Lower leg skin (tissue), 4 donors: ENCODE results near the gene SCN2B. TPM values are rescaled to one million over a fixed set of nuclear protein-coding genes. Genes with fewer than 3 reads are reported as not detected.

Source experiments
- DNase-seq, 2 donors: peaks; one replicate each; pipeline ENCODE4 v3.0.0-alpha.2; 2019; ENCODE audit warnings: low spot score in 2 of 2
- H3K4me3 ChIP-seq: fragments of 200-600 bp; sonication (generic); 2 replicates; pipeline ENCODE4 v1.5.1; 2017; ENCODE audit warnings: mild to moderate bottlenecking, low read depth; ENCODE audit not compliant: poor library complexity, severe bottlenecking
- CTCF ChIP-seq, 3 donors: fragments of 450-650 bp; IDR thresholded peaks; one replicate each; pipeline ENCODE4 v1.5.1; 2016; ENCODE audit warnings: antibody characterized with exemption in 3 of 3, mild to moderate bottlenecking in 3 of 3, moderate library complexity in 2 of 3
- POLR2A ChIP-seq, 2 donors: fragments of 450-650 bp; IDR thresholded peaks; one replicate each; pipeline ENCODE4 v1.6.1; 2016 to 2017; ENCODE audit warnings: antibody characterized with exemption in 2 of 2, mild to moderate bottlenecking in 1 of 2, moderate library complexity in 1 of 2
- WGBS, 2 donors: methylation state at CpG; one replicate each; pipeline ENCODE4 v1.1.5; 2018; 5-methylcytosine and 5-hydroxymethylcytosine counted together
- intact Hi-C: fragments of 100-400 bp; cut with DNase I; formaldehyde crosslinking; loops from one replicate; pipeline ENCODE4 v1.15.0; 2023; ENCODE audit warnings: low total_unique reads
- total RNA-seq, 4 donors: library from RNA; depleted of rRNA; stranded (reverse); fragments of >200 nt; gene quantifications; one replicate each; pipeline ENCODE4 v1.1.0, GENCODE V29; 2016

The SCN2B gene
- total RNA-seq, 4 donors from 2014 or later = 0.06 TPM; not detected in 3

- 76 to 96% methylated on average over 2 of the region's 2 CpGs for WGBS, 2 donors
- no peak for TF ChIP-seq CTCF (IDR thresholded peaks at IDR 0.05)
- no peak for TF ChIP-seq POLR2A (IDR thresholded peaks at IDR 0.05)
- no peak overlapping the region for H3K4me3 ChIP-seq
- intact Hi-C loops = no loop called here
- no peak for DNase-seq
Measured at GRCh38 chr11:118136341-118136740, 40.1 kb downstream of the SCN2B start.

GRCh38 chr11:118135796-118136165, 40.7 kb downstream of the SCN2B start:
- DNase-seq = no peak
- intact Hi-C loops = no loop called here
- WGBS, 2 donors = 86 to 90% methylated on average over 5 of the region's 5 CpGs
- no peak overlapping the region for H3K4me3 ChIP-seq
- TF ChIP-seq POLR2A (IDR thresholded peaks at IDR 0.05) (no peak), CTCF (IDR thresholded peaks at IDR 0.05) (no peak)

- 76 to 86% methylated on average over 7 of the region's 7 CpGs for WGBS, 2 donors
- no peak overlapping the region for H3K4me3 ChIP-seq
- no peak for DNase-seq
- TF ChIP-seq CTCF (IDR thresholded peaks at IDR 0.05) = no peak
- TF ChIP-seq POLR2A (IDR thresholded peaks at IDR 0.05) = no peak
- intact Hi-C loops = no loop called here
Measured at GRCh38 chr11:118135051-118135795, 41.2 kb downstream of the SCN2B start.

- TF ChIP-seq POLR2A (IDR thresholded peaks at IDR 0.05) = no peak
- TF ChIP-seq CTCF (IDR thresholded peaks at IDR 0.05) = no peak
- intact Hi-C loops = no loop called here
- WGBS, 2 donors = 90 to 91% methylated on average over 10 of the region's 10 CpGs
- no peak for DNase-seq
- H3K4me3 ChIP-seq = no peak overlapping the region
Measured at GRCh38 chr11:118133816-118134215, 42.6 kb downstream of the SCN2B start.

- TF ChIP-seq CTCF (IDR thresholded peaks at IDR 0.05) (no peak), POLR2A (IDR thresholded peaks at IDR 0.05) (no peak)
- 57 to 66% methylated on average over 15 of the region's 15 CpGs for WGBS, 2 donors
- no peak for DNase-seq
- no peak overlapping the region for H3K4me3 ChIP-seq
- intact Hi-C loops = no loop called here
Measured at GRCh38 chr11:118132385-118133151, 43.9 kb downstream of the SCN2B start.
